Mesodermal cell (in vitro differentiated cells): ENCODE measurements around the gene PPFIA1.
"Not testable (repeated sequence)": the region's sequence is repeated elsewhere in the genome, so short reads cannot be mapped to it uniquely, and the experiment has no call there.

Source experiments
- H3K27ac ChIP-seq: 2 replicates; pipeline ENCODE4 v1.7.0; 2013; ENCODE audit warnings: mild to moderate bottlenecking, low read depth, low read length, moderate library complexity; ENCODE audit not compliant: severe bottlenecking
- H3K36me3 ChIP-seq: 2 replicates; pipeline ENCODE4 v1.7.1; 2013; ENCODE audit warnings: mild to moderate bottlenecking, low read length, moderate library complexity; ENCODE audit not compliant: control insufficient read depth, insufficient read depth
- H3K4me1 ChIP-seq: one replicate; pipeline ENCODE4 v1.7.1; 2013; ENCODE audit warnings: mild to moderate bottlenecking, low read length; ENCODE audit not compliant: insufficient read depth, control insufficient read depth, poor library complexity, severe bottlenecking
- H3K4me3 ChIP-seq: 2 replicates; pipeline ENCODE4 v1.7.0; 2013; ENCODE audit warnings: low read length, control low read depth, mild to moderate bottlenecking; ENCODE audit not compliant: insufficient read depth, poor library complexity, severe bottlenecking; ENCODE audit errors: extremely low read depth
- H3K9me3 ChIP-seq: 2 replicates; pipeline ENCODE4 v1.7.1; 2013; ENCODE audit warnings: mild to moderate bottlenecking, low read length, moderate library complexity; ENCODE audit not compliant: control insufficient read depth
- WGBS, 2 experiments: methylation state at CpG; one replicate each; pipeline ENCODE4 v1.1.5; 2013; ENCODE audit warnings: missing lambda C conversion rate in 2 of 2; ENCODE audit not compliant: insufficient coverage in 2 of 2; 5-methylcytosine and 5-hydroxymethylcytosine counted together

The PPFIA1 gene

GRCh38 chr11:70251659-70252321 lies 18.7 kb upstream of the PPFIA1 start:
- WGBS, 2 experiments = 79 to 85% methylated on average over 18 to 20 of the region's 21 CpGs

DNA sequence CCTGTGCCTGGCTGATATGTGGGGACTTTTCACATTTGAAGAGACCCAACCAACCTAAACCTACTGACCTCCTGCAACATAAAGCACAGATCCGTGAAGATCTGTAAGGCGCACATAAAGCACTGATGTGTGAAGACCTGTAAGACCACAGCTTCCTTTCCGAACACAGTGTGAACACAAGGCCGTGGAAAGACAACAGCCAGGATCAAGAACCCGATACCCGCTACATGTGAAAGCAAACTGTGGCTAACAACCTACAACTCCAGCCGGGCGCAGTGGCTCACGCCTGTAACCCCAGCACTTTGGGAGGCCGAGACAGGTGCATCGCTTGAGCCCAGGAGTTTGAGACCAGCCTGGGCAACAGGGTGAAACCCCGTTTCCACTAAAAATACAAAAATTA lies 17.6 kb upstream of the PPFIA1 start:
- WGBS, 2 experiments = 95 to 99% methylated on average over 9 to 12 of the region's 12 CpGs
- peaks cover 1% of the 10 kb centered on the region for H3K4me1 ChIP-seq

More at GRCh38 chr11:70251659-70252321, 18.7 kb upstream of the PPFIA1 start:
- H3K4me3 ChIP-seq = no peak overlapping the region
- no peaks in the 10 kb centered on the region for H3K9me3 ChIP-seq
- no peak overlapping the region for H3K27ac ChIP-seq
- no peaks in the 10 kb centered on the region for H3K36me3 ChIP-seq
- peaks cover 8% of the 10 kb centered on the region for H3K4me1 ChIP-seq

GRCh38 chr11:70255477-70256116 lies 14.9 kb upstream of the PPFIA1 start:
- Histone ChIP-seq H3K4me1 (no peaks in the 10 kb centered on the region), H3K9me3 (no peaks in the 10 kb centered on the region), H3K4me3 (no peak overlapping the region), H3K27ac (no peak overlapping the region), H3K36me3 (no peaks in the 10 kb centered on the region)
- WGBS, 2 experiments = 82 to 91% methylated on average over 7 to 9 of the region's 12 CpGs

More for the DNA sequence above, 17.6 kb upstream of the PPFIA1 start:
- Histone ChIP-seq H3K9me3 (no peaks in the 10 kb centered on the region), H3K4me3 (no peak overlapping the region), H3K36me3 (no peaks in the 10 kb centered on the region), H3K27ac (no peak overlapping the region)

GRCh38 chr11:70259077-70259476 lies 11.4 kb upstream of the PPFIA1 start:
- not testable (repeated sequence) for H3K27ac ChIP-seq, H3K4me3 ChIP-seq, H3K4me1 ChIP-seq, H3K9me3 ChIP-seq, H3K36me3 ChIP-seq
- WGBS, 2 experiments = 100% methylated on average over 1 of the region's 2 CpGs; no CpG with 5 or more reads in 1 of the 2 experiments

DNA sequence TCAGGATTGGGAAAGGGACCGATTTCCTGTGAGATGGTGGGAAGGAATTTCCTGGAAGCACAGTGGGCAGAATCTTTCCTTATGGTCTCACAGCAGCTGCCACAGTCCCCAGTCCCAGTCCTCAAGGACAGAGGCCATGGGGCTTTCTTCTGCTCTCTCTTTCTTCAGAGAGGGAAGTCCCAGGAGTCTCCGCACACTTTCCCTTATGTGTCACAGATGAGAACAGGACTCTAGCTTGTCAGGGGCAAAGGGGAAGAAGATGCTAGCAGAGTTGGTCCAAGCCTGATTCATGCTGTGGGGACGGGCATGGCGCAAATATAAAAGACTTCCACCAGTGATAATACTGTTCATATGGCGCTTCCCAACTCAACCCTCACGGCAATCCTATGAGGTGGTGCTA lies 7.5 kb upstream of the PPFIA1 start:
- H3K36me3 ChIP-seq = no peaks in the 10 kb centered on the region
- no peak overlapping the region for H3K4me3 ChIP-seq
- no peaks in the 10 kb centered on the region for H3K9me3 ChIP-seq
- H3K27ac ChIP-seq = no peak overlapping the region
- no peaks in the 10 kb centered on the region for H3K4me1 ChIP-seq
- WGBS, 2 experiments = 92 to 94% methylated on average over 3 to 5 of the region's 6 CpGs

- no peak overlapping the region for H3K4me3 ChIP-seq
- H3K4me1 ChIP-seq = no peaks in the 10 kb centered on the region
- H3K9me3 ChIP-seq = no peaks in the 10 kb centered on the region
- 88 to 94% methylated on average over 6 of the region's 7 CpGs for WGBS, 2 experiments
- H3K27ac ChIP-seq = no peak overlapping the region
- H3K36me3 ChIP-seq = no peaks in the 10 kb centered on the region
Observed at GRCh38 chr11:70263363-70263762, 7.1 kb upstream of the PPFIA1 start.

DNA sequence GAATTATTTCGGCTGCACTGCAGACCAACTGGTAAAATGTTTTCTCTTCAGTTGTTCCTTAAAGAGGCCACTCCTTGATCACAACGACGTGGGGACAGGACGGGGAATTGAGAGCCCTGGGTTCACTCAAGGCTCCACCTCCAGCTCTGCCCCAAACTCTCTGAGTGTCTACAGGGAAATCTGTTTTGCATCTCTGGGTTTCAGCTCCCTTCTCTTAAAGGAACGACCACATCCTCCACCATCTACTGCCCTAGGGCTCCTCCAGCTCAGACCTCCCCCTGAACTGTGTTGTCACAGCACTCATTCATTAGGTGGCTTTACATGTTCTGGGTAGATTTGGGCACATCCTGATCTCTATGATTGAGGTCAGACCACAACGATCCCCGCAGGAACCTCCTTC lies 5.1 kb upstream of the PPFIA1 start:
- Histone ChIP-seq H3K4me3 (no peak overlapping the region), H3K4me1 (no peaks in the 10 kb centered on the region), H3K36me3 (no peaks in the 10 kb centered on the region), H3K9me3 (no peaks in the 10 kb centered on the region), H3K27ac (no peak overlapping the region)
- WGBS, 2 experiments = 70% methylated on average over 7 of the region's 7 CpGs

DNA sequence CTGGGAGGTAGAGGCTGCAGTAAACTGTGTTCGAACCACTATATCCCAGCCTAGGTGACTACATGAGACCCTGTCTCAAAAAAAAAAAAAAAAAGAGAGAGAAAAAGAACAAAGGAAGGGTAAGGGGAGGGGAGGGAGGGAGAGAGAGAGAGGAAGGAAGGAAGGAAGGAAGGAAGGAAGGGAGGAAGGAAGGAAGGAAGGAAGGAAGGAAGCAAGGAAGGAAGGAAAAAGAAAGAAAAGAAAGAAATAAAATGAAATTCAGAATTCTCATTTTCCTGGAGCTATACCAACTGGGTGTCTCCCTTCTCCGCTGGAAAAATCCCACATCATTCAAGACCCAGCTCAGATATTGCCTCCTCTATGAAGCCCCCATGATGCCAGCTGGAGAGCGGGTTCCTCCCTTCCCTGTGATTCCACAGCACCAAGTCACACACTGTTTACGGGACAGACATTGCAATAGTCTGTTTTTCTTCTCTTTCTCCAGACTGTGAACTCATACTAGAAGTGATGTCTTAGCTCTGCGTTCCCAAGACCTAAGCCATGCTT lies 3.0 kb upstream of the PPFIA1 start:
- Histone ChIP-seq H3K9me3 (no peaks in the 10 kb centered on the region), H3K36me3 (peaks cover 8% of the 10 kb centered on the region), H3K4me1 (no peaks in the 10 kb centered on the region), H3K4me3 (no peak overlapping the region), H3K27ac (no peak overlapping the region)
- 80 to 98% methylated on average over 3 to 4 of the region's 5 CpGs for WGBS, 2 experiments

DNA sequence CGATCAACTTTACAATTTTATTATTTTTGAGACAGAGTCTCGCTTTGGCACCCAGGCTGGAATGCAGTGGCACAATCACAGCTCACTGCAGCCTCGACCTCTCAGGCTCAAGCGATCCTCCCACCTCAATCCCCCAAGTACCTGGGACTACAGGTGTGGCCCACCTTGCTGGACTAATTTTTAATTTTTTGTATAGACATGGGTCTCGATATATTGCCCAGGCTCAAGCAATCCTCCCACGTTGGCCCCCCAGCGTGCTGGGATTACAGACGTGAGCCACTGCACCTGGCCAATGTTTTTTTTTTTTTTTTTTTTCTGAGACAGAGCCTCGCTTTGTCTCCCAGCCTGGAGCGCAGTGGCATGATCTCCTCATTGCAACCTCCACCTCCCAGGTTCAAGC lies 2.0 kb upstream of the PPFIA1 start:
- Histone ChIP-seq H3K36me3 (peaks cover 18% of the 10 kb centered on the region), H3K27ac (no peak overlapping the region), H3K4me3 (no peak overlapping the region), H3K4me1 (no peaks in the 10 kb centered on the region), H3K9me3 (no peaks in the 10 kb centered on the region)
- 89 to 92% methylated on average over 4 to 7 of the region's 10 CpGs for WGBS, 2 experiments

DNA sequence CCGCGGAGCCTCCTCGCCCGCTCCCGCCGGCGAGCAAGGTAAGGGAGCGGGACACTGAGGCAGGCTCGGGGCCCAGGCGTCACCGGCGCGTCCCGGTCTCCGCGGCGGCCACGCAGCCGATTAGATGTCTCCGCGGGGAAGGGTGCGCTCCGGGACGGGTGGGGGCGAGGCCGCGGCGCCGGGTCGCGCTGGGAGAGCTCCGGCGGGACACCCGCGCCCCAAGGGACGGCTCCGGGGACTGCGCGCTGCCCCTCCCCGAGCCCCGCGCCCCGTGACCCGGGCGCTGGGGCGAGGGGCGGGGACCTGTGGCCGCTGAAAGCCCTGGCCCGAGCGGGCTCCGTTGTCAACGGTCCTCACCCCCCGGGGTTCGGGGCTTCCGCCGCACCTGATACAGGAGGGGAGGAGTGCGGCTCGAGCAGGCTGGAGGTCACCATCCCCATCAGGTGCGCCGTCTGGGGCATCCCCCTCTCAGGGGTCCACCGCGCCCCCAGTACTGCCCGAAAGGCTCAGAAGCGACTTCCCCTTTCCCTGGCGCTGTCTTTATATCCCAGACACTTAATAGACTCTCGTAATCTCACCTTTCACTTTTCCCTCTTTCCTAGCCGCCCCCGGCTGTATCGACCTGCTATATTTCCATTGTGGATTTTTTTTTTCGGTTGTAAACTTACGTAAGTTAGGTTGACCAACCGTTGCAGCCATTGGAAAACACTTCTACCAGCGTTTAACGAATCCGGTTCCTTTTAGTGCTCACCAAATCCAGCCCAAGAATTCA lies 573 bp downstream of the PPFIA1 start:
- 0 to 1% methylated on average over 55 to 68 of the region's 75 CpGs for WGBS, 2 experiments
- Histone ChIP-seq H3K4me1 (no peaks in the 10 kb centered on the region), H3K27ac (peak overlapping the region; percentile 49), H3K36me3 (peaks cover 38% of the 10 kb centered on the region), H3K4me3 (peak overlapping the region; percentile 71), H3K9me3 (no peaks in the 10 kb centered on the region)
